A549 (cell line): ENCODE data around the gene NLRP1. TPM values are rescaled to one million over a fixed set of nuclear protein-coding genes. Genes with fewer than 3 reads are reported as not detected.

Experiments used
- ATAC-seq, 2 experiments: fragments of 200-7000 bp in 1 of 2; fragments of >200 bp in 1 of 2; cut with Nextera tagmentation in 1 of 2; cut with Tn5 transposase in 1 of 2; 3 replicates each; pipeline versions ENCODE4 v1.8.0 to v1.9.1; 2018 to 2020; ENCODE audit warnings: mild to moderate bottlenecking in 1 of 2, moderate library complexity in 1 of 2
- CTCF ChIA-PET: fragments of 300-600 bp; sonication (Branson Sonifier 250); formaldehyde crosslinking; extraction: SDS; loops from one replicate; lab custom pipeline; 2021; ENCODE audit warnings: antibody characterized with exemption, inconsistent platforms; lab: Yijun Ruan, JAX
- POLR2A ChIA-PET: fragments of 350-600 bp; formaldehyde crosslinking; extraction: SDS; loops from one replicate; lab custom pipeline; 2021; ENCODE audit warnings: antibody characterized with exemption, inconsistent platforms; lab: Yijun Ruan, JAX
- DNase-seq, 2 experiments: peaks; one replicate each; pipeline versions ENCODE4 v3.0.0 to v3.0.0-alpha.2; 2011 to 2016; ENCODE audit warnings: low read depth in 1 of 2, low spot score in 1 of 2
- FAIRE-seq: peaks from 2 replicates; lab custom pipeline; 2011; peaks lifted over from hg19 to GRCh38; lab: Jason Lieb, UNC
- H3K27ac ChIP-seq, 2 experiments: fragments of >200 bp; sonication (Bioruptor Twin); formaldehyde crosslinking; 3 replicates each; pipeline ENCODE4 v1.5.1; 2016 to 2017
- H3K4me1 ChIP-seq: fragments of >200 bp; sonication (Bioruptor Twin); formaldehyde crosslinking; 3 replicates; pipeline ENCODE4 v1.6.1; 2016
- H3K4me2 ChIP-seq: fragments of >200 bp; sonication (Bioruptor Twin); formaldehyde crosslinking; 3 replicates; pipeline ENCODE4 v1.6.1; 2016
- H3K4me3 ChIP-seq: fragments of >200 bp; sonication (Bioruptor Twin); formaldehyde crosslinking; 3 replicates; pipeline ENCODE4 v1.5.1; 2016
- H3K9me3 ChIP-seq: fragments of >200 bp; sonication (Bioruptor Twin); formaldehyde crosslinking; 3 replicates; pipeline ENCODE4 v1.6.1; 2016
- CEBPB ChIP-seq, 2 experiments: fragments of >200 bp in 1 of 2; sonication (Bioruptor Twin) in 1 of 2; formaldehyde crosslinking in 1 of 2; IDR thresholded peaks; 2 replicates each; pipeline ENCODE4 v1.6.1; 2012 to 2016
- CHD4 ChIP-seq: fragments of 200-600 bp; sonication (generic); IDR thresholded peaks from 2 replicates; pipeline ENCODE4 v1.6.1; 2016; ENCODE audit warnings: antibody characterized with exemption, mild to moderate bottlenecking, borderline replicate concordance
- EHF ChIP-seq: fragments of 250-450 bp; sonication (Bioruptor Pico); IDR thresholded peaks from 2 replicates; pipeline ENCODE4 v1.5.0; 2020; ENCODE audit warnings: mild to moderate bottlenecking
- EP300 ChIP-seq, 2 experiments: fragments of >200 bp; sonication (Bioruptor Twin); formaldehyde crosslinking; IDR thresholded peaks; 2 replicates in 1 of 2; 3 replicates in 1 of 2; pipeline ENCODE4 v1.6.1; 2016 to 2017
- ESRRA ChIP-seq: fragments of 150-350 bp; IDR thresholded peaks from 2 replicates; pipeline ENCODE4 v1.6.1; 2014; ENCODE audit warnings: mild to moderate bottlenecking, low read length, borderline replicate concordance
- FOSB ChIP-seq: fragments of 250-450 bp; sonication (Bioruptor Pico); IDR thresholded peaks from 2 replicates; pipeline ENCODE4 v1.5.0; 2020; ENCODE audit warnings: mild to moderate bottlenecking, moderate library complexity
- HEYL ChIP-seq: fragments of 250-450 bp; sonication (Bioruptor Pico); IDR thresholded peaks from 2 replicates; pipeline ENCODE4 v1.8.0; 2021; ENCODE audit warnings: mild to moderate bottlenecking, moderate library complexity
- HOXA7 ChIP-seq: fragments of 250-450 bp; sonication (Bioruptor Pico); IDR thresholded peaks from 2 replicates; pipeline ENCODE4 v1.5.0; 2020; ENCODE audit warnings: mild to moderate bottlenecking, moderate library complexity
- HOXB13 ChIP-seq: fragments of 250-450 bp; sonication (Bioruptor Pico); IDR thresholded peaks from 2 replicates; pipeline ENCODE4 v1.5.0; 2020; ENCODE audit warnings: low read depth, mild to moderate bottlenecking, moderate library complexity
- HOXB5 ChIP-seq: fragments of 250-450 bp; sonication (Bioruptor Pico); IDR thresholded peaks from 2 replicates; pipeline ENCODE4 v1.5.0; 2020; ENCODE audit warnings: mild to moderate bottlenecking, moderate library complexity
- KDM5A ChIP-seq: fragments of 200-600 bp; sonication (generic); IDR thresholded peaks from 2 replicates; pipeline ENCODE4 v1.6.1; 2016; ENCODE audit warnings: antibody characterized with exemption, mild to moderate bottlenecking
- MYC ChIP-seq: IDR thresholded peaks from 2 replicates; pipeline ENCODE4 v1.6.1; 2012; ENCODE audit warnings: mild to moderate bottlenecking, inconsistent platforms, low read length, improper control_type of control experiment, borderline replicate concordance
- NPAS2 ChIP-seq: fragments of 250-450 bp; sonication (Bioruptor Pico); IDR thresholded peaks from 2 replicates; pipeline ENCODE4 v1.8.0; 2022; ENCODE audit warnings: mild to moderate bottlenecking, moderate library complexity, borderline replicate concordance
- NR3C1 ChIP-seq: fragments of >200 bp; sonication (Bioruptor Twin); formaldehyde crosslinking; IDR thresholded peaks from 3 replicates; pipeline ENCODE4 v1.6.1; 2017
- PHF8 ChIP-seq: fragments of 200-600 bp; sonication (generic); IDR thresholded peaks from 2 replicates; pipeline ENCODE4 v1.6.1; 2016; ENCODE audit warnings: low read depth, mild to moderate bottlenecking, antibody characterized with exemption, moderate library complexity, borderline replicate concordance
- POLR2AphosphoS2 ChIP-seq: conservative IDR thresholded peaks from 2 replicates; pipeline ENCODE4 v1.6.1; 2012; ENCODE audit warnings: low read length, improper control_type of control experiment, inconsistent platforms
- RCOR1 ChIP-seq: fragments of 150-350 bp; IDR thresholded peaks from 2 replicates; pipeline ENCODE4 v1.6.1; 2014; ENCODE audit warnings: antibody characterized with exemption, low read length, low read depth
- RFX5 ChIP-seq: fragments of 450-650 bp; IDR thresholded peaks from 2 replicates; pipeline ENCODE4 v1.7.1; 2014; ENCODE audit warnings: antibody characterized with exemption, mild to moderate bottlenecking, moderate library complexity
- RNF2 ChIP-seq: fragments of 200-600 bp; sonication (generic); IDR thresholded peaks from 2 replicates; pipeline ENCODE4 v1.6.1; 2016; ENCODE audit warnings: low read depth, mild to moderate bottlenecking, antibody characterized with exemption, moderate library complexity, borderline replicate concordance
- SMC3 ChIP-seq: fragments of >200 bp; sonication (Bioruptor Twin); formaldehyde crosslinking; IDR thresholded peaks from 3 replicates; pipeline ENCODE4 v1.6.1; 2018; ENCODE audit warnings: inconsistent platforms
- SREBF2 ChIP-seq: fragments of 450-650 bp; IDR thresholded peaks from 2 replicates; pipeline ENCODE4 v1.6.1; 2014; ENCODE audit warnings: mild to moderate bottlenecking, moderate library complexity
- WGBS: methylation state at CpG from one replicate; pipeline ENCODE4 v1.1.6; 2017; ENCODE audit errors: missing lambda C conversion rate; 5-methylcytosine and 5-hydroxymethylcytosine counted together
- polyA plus RNA-seq, 4 experiments: library from polyadenylated mRNA; depleted of rRNA in 3 of 4; stranded (reverse); fragments of >200 nt; fragmentation: RNase III in 1 of 4; extraction: RNeasy Plus Mini Kit Qiagen cat#74134 plus additional on column Dnase treatment in 1 of 4; gene quantifications; 2 replicates in 3 of 4; 3 replicates in 1 of 4; pipeline ENCODE4 v1.2.3, GENCODE V29; 2011 to 2017
- TF ChIP-seq, protein P1 (sequence below): fragments of >200 bp; sonication (Bioruptor Twin); formaldehyde crosslinking; IDR thresholded peaks from 3 replicates; pipeline ENCODE4 v1.6.1; 2016
- TF ChIP-seq, protein P2 (sequence below): fragments of 450-650 bp; IDR thresholded peaks from 2 replicates; pipeline ENCODE4 v1.6.1; 2014; ENCODE audit warnings: antibody characterized with exemption
- TF ChIP-seq, protein P3 (sequence below): fragments of >200 bp; sonication (Bioruptor Twin); formaldehyde crosslinking; IDR thresholded peaks from 2 replicates; pipeline ENCODE4 v1.6.1; 2016

NLRP1 gene
- polyA plus RNA-seq, 2 of the 4 experiments (the other 2 are of a cell fraction): 1.1 to 4.4 TPM

DNA sequence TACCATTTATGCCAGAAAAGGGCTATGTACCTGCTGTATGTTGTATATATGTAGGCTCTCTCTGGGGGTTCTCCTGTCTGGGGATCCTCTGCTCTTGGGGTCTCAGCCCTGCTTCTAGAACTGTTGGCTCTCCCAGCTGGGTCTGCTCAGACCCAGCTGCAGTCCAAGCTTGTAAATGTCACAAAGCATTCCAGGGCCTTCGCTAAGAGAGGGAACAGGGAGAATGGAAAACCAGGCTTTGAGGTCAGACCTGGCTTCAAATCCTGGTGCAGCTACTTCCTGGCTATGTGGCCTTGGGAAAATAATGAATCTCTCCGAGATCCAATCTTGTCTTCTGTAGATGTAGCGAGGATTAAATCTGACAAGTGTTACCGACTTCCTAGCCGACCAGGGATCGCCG, 44.0 kb downstream of the NLRP1 start:
- no peak for DNase-seq
- WGBS: 63% methylated on average over 7 of the region's 7 CpGs
- ChIA-PET CTCF (interaction anchor here (0.6 kb wide), 1 partner anchor 48 kb away, joined by 5 read pairs; no protein-coding TSS in a partner anchor), POLR2A (no interaction called here)
- Histone ChIP-seq H3K27ac (no peak overlapping the region), H3K4me2 (no peak overlapping the region), H3K4me3 (no peak overlapping the region)
- no peak for ATAC-seq
- no peak for TF ChIP-seq RFX5
- no peak for TF ChIP-seq CHD4
- TF ChIP-seq ESRRA: no peak
- no peak for TF ChIP-seq POLR2AphosphoS2
- TF ChIP-seq SREBF2: no peak
- no peak for TF ChIP-seq PHF8
- TF ChIP-seq, protein P1, sequence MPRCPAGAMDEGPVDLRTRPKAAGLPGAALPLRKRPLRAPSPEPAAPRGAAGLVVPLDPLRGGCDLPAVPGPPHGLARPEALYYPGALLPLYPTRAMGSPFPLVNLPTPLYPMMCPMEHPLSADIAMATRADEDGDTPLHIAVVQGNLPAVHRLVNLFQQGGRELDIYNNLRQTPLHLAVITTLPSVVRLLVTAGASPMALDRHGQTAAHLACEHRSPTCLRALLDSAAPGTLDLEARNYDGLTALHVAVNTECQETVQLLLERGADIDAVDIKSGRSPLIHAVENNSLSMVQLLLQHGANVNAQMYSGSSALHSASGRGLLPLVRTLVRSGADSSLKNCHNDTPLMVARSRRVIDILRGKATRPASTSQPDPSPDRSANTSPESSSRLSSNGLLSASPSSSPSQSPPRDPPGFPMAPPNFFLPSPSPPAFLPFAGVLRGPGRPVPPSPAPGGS: no peak
- TF ChIP-seq, all 56 proteins: peak for 0
- no peak for FAIRE-seq
- no peaks in the 10 kb centered on the region for H3K9me3 ChIP-seq
- no peaks in the 10 kb centered on the region for H3K4me1 ChIP-seq

DNA sequence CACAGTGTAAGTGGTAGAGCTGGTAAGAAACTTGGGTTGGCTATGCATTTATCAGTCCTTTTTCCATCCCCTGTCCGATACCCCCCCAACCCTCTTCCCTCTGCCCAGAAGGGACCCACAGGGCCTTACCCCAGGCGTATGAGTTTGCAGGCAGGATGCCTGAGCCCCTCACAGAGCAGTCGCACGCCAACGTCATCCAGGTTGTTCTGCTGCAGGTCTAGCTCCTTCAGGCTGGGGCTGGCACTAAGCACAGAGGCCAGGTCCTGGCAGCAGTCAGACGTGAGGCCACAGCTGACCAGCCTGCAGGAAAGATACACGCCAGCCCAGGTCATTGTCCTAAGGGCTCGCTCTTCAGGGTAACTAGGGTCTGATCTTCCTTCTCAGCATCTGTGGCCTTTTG, 45.0 kb downstream of the NLRP1 start:
- Histone ChIP-seq H3K4me2 (no peak overlapping the region), H3K4me1 (no peaks in the 10 kb centered on the region), H3K4me3 (no peak overlapping the region), H3K9me3 (no peaks in the 10 kb centered on the region), H3K27ac (no peak overlapping the region)
- CTCF ChIA-PET: interaction anchor here (1.0 kb wide), 2 partner anchors 19 to 883 kb away, joined by 3 read pairs; no protein-coding TSS in a partner anchor
- 87% methylated on average over 7 of the region's 8 CpGs for WGBS
- DNase-seq (no peak), ATAC-seq (no peak), FAIRE-seq (no peak)
- POLR2A ChIA-PET: no interaction called here
- TF ChIP-seq EP300 (IDR thresholded peaks at IDR 0.05) (no peak), EHF (CRISPR knock-in tag) (no peak), RCOR1 (no peak), HOXB13 (CRISPR knock-in tag) (no peak), NR3C1 (no peak), SMC3 (no peak), FOSB (CRISPR knock-in tag) (no peak), CEBPB (IDR thresholded peaks at IDR 0.05) (no peak), NPAS2 (CRISPR knock-in tag) (no peak), KDM5A (no peak), HEYL (CRISPR knock-in tag) (no peak), CHD4 (no peak), HOXA7 (CRISPR knock-in tag) (no peak)
- TF ChIP-seq, protein P2, sequence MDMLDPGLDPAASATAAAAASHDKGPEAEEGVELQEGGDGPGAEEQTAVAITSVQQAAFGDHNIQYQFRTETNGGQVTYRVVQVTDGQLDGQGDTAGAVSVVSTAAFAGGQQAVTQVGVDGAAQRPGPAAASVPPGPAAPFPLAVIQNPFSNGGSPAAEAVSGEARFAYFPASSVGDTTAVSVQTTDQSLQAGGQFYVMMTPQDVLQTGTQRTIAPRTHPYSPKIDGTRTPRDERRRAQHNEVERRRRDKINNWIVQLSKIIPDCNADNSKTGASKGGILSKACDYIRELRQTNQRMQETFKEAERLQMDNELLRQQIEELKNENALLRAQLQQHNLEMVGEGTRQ: no peak
- TF ChIP-seq, protein P3, sequence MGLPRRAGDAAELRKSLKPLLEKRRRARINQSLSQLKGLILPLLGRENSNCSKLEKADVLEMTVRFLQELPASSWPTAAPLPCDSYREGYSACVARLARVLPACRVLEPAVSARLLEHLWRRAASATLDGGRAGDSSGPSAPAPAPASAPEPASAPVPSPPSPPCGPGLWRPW: no peak

DNA sequence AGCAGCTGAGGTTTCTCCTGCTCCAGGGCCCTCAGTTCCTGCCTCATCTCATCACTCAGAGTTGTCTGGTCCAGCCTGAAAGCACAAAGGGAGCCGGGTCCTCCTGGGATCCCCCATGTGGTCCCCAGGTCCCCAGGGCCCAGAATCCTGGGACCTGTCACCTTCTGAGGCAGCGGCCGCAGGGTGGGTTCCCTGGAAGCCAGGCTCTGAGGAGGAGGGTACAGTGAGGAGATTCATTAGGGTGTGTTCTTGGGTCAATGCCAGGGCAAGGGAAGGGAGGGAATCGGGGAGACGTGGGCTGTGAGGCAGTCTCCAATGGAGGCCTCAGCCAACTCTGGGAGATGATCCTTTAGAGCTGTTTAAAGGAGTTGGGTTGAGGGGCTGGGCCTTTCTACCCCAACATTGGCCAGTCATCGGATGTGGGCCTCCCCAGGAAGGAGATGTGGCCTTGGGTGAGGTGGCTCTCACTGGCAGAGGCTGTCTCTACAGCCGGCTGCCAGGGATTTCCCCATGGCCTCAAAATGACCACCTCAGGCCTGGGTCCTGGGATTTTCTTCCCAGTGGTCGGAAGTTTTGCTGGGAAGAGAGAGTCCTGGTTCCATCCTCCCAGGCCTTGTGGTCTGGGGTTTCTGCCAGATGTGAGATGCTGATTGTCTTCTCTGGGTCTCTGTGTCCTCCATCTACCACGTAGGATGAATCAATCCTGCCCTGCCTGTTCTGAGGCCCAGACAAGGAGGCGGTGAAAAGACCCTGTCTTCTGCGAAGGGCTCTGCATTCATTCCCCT, 47.3 kb downstream of the NLRP1 start:
- TF ChIP-seq MYC (no peak), HOXB5 (CRISPR knock-in tag) (no peak), EHF (CRISPR knock-in tag) (no peak), RNF2 (no peak), ESRRA (no peak), HEYL (CRISPR knock-in tag) (no peak)
- TF ChIP-seq, protein P2: no peak
- TF ChIP-seq, all 56 proteins: peak for 0
- DNase-seq (no peak), ATAC-seq (no peak), FAIRE-seq (no peak)
- no peak overlapping the region for H3K27ac ChIP-seq
- no peaks in the 10 kb centered on the region for H3K9me3 ChIP-seq
- WGBS: 74% methylated on average over 11 of the region's 11 CpGs
- no peak overlapping the region for H3K4me2 ChIP-seq
- H3K4me1 ChIP-seq: no peaks in the 10 kb centered on the region
- ChIA-PET POLR2A (no interaction called here), CTCF (interaction anchor here (0.6 kb wide), 1 partner anchor 375 kb away, joined by 3 read pairs; no protein-coding TSS in a partner anchor)
- no peak overlapping the region for H3K4me3 ChIP-seq
